SK-N-SH (cell line): ENCODE data around the gene PIGC. TPM values are rescaled to one million over a fixed set of nuclear protein-coding genes. Genes with fewer than 3 reads are reported as not detected.

Experiments
- CTCF ChIA-PET: fragments of 300-600, 350-600 bp; formaldehyde crosslinking; extraction: SDS; loops from one replicate; lab custom pipeline; 2021; lab: Yijun Ruan, JAX
- POLR2A ChIA-PET: fragments of 350-600 bp; sonication (Branson Sonifier 250); formaldehyde crosslinking; extraction: SDS; loops from one replicate; lab custom pipeline; 2020; ENCODE audit warnings: antibody characterized with exemption, inconsistent platforms; lab: Yijun Ruan, JAX
- DNase-seq: peaks from one replicate; pipeline ENCODE4 v3.0.0; 2012
- H2AFZ ChIP-seq: fragments of 200-600 bp; sonication (generic); 2 replicates; pipeline ENCODE4 v1.8.1; 2016; ENCODE audit warnings: antibody characterized with exemption, mild to moderate bottlenecking, low read depth
- H3F3A ChIP-seq: fragments of 200-600 bp; sonication (generic); replicated peaks from 2 replicates; pipeline ENCODE3; 2016; ENCODE audit warnings: antibody characterized with exemption, mild to moderate bottlenecking; ENCODE audit not compliant: insufficient read depth
- H3K27ac ChIP-seq, 2 experiments: fragments of 200-500 bp in 1 of 2; fragments of 200-600 bp in 1 of 2; sonication (Bioruptor generic) in 1 of 2; sonication (generic), shearing (Covaris generic) in 1 of 2; 2 replicates each; pipeline versions ENCODE4 v1.5.1 to v1.6.1; 2014 to 2016; ENCODE audit warnings: low read depth in 2 of 2, inconsistent platforms in 1 of 2, low read length in 1 of 2, mild to moderate bottlenecking in 1 of 2, mixed read lengths in 1 of 2
- H3K27me3 ChIP-seq: fragments of 200-600 bp; sonication (generic), shearing (Covaris generic); 2 replicates; pipeline ENCODE4 v1.6.1; 2016; ENCODE audit warnings: mixed run types; ENCODE audit not compliant: insufficient read depth
- H3K36me3 ChIP-seq, 2 experiments: fragments of 200-500 bp in 1 of 2; fragments of 200-600 bp in 1 of 2; sonication (Bioruptor generic) in 1 of 2; sonication (generic) in 1 of 2; replicated peaks in 1 of 2; 2 replicates each; pipeline versions ENCODE3 to v1.5.1; 2014 to 2016; ENCODE audit warnings: low read length in 1 of 2, mild to moderate bottlenecking in 1 of 2; ENCODE audit not compliant: insufficient read depth in 2 of 2, control insufficient read depth in 1 of 2
- H3K4me1 ChIP-seq, 2 experiments: fragments of 200-500 bp in 1 of 2; fragments of 200-600 bp in 1 of 2; sonication (Bioruptor generic) in 1 of 2; sonication (generic), shearing (Covaris generic) in 1 of 2; 2 replicates each; pipeline versions ENCODE4 v1.5.1 to v1.6.1; 2014 to 2016; ENCODE audit warnings: low read depth in 1 of 2, low read length in 1 of 2, mixed run types in 1 of 2; ENCODE audit not compliant: insufficient read depth in 2 of 2, control insufficient read depth in 1 of 2
- H3K4me2 ChIP-seq: fragments of 200-600 bp; sonication (generic), shearing (Covaris generic); 2 replicates; pipeline ENCODE4 v1.6.1; 2017; ENCODE audit warnings: mixed run types
- H3K4me3 ChIP-seq, 2 experiments: fragments of 200-500 bp in 1 of 2; fragments of 200-600 bp in 1 of 2; sonication (Bioruptor generic) in 1 of 2; sonication (generic), shearing (Covaris generic) in 1 of 2; 2 replicates each; pipeline versions ENCODE4 v1.5.1 to v1.8.1; 2014 to 2016; ENCODE audit warnings: low read depth in 2 of 2, inconsistent platforms in 1 of 2, low read length in 1 of 2, mild to moderate bottlenecking in 1 of 2, mixed read lengths in 1 of 2, moderate library complexity in 1 of 2
- H3K79me2 ChIP-seq: fragments of 200-600 bp; sonication (generic); 2 replicates; pipeline ENCODE4 v1.8.1; 2017; ENCODE audit warnings: mild to moderate bottlenecking; ENCODE audit not compliant: insufficient read depth
- H3K9ac ChIP-seq: fragments of 200-600 bp; sonication (generic); 2 replicates; pipeline ENCODE4 v1.6.1; 2017; ENCODE audit warnings: mixed run types
- H3K9me2 ChIP-seq: fragments of 200-600 bp; sonication (generic); 2 replicates; pipeline ENCODE4 v1.6.1; 2017; ENCODE audit warnings: mixed run types
- H3K9me3 ChIP-seq: fragments of 200-600 bp; sonication (generic); 2 replicates; pipeline ENCODE4 v1.6.1; 2017; ENCODE audit warnings: mixed run types, mild to moderate bottlenecking, moderate library complexity
- H4K20me1 ChIP-seq: fragments of 200-600 bp; sonication (generic); 2 replicates; pipeline ENCODE4 v1.6.1; 2017; ENCODE audit warnings: mild to moderate bottlenecking, mixed run types; ENCODE audit not compliant: insufficient read depth
- CHD2 ChIP-seq: fragments of 150-350 bp; IDR thresholded peaks from 2 replicates; pipeline ENCODE4 v1.6.1; 2018; ENCODE audit warnings: low read length; ENCODE audit not compliant: partially characterized antibody
- ELF1 ChIP-seq: IDR thresholded peaks from 2 replicates; pipeline ENCODE4 v1.4.0; 2012
- EP300 ChIP-seq, 2 experiments: IDR thresholded peaks; 2 replicates each; pipeline versions ENCODE4 v1.4.0 to v1.6.1; 2012; ENCODE audit warnings: borderline replicate concordance in 1 of 2, low read depth in 1 of 2, low read length in 1 of 2
- FOSL2 ChIP-seq: IDR thresholded peaks from 2 replicates; pipeline ENCODE4 v1.4.0; 2012; ENCODE audit warnings: low read depth, mild to moderate bottlenecking, moderate library complexity, borderline replicate concordance
- GABPA ChIP-seq: IDR thresholded peaks from 2 replicates; pipeline ENCODE4 v1.4.0; 2012; ENCODE audit warnings: low read depth, mild to moderate bottlenecking
- JUND ChIP-seq: IDR thresholded peaks from 2 replicates; pipeline ENCODE4 v1.4.0; 2012
- MEF2A ChIP-seq: IDR thresholded peaks from 2 replicates; pipeline ENCODE4 v1.4.0; 2012; ENCODE audit warnings: low read depth, borderline replicate concordance
- NFIC ChIP-seq: IDR thresholded peaks from 2 replicates; pipeline ENCODE4 v1.4.0; 2012; ENCODE audit warnings: borderline replicate concordance
- NRF1 ChIP-seq: IDR thresholded peaks from 2 replicates; pipeline ENCODE4 v1.6.1; 2012; ENCODE audit warnings: low read depth, mild to moderate bottlenecking, low read length
- POLR2AphosphoS5 ChIP-seq: IDR thresholded peaks from 2 replicates; pipeline ENCODE4 v1.6.1; 2012; ENCODE audit warnings: low read depth, low read length
- RAD21 ChIP-seq: IDR thresholded peaks from 2 replicates; pipeline ENCODE4 v1.6.1; 2012; ENCODE audit warnings: mild to moderate bottlenecking, low read length
- RCOR1 ChIP-seq: fragments of 150-350 bp; IDR thresholded peaks from 2 replicates; pipeline ENCODE4 v1.6.1; 2017; ENCODE audit warnings: antibody characterized with exemption, low read length
- RFX5 ChIP-seq: IDR thresholded peaks from 2 replicates; pipeline ENCODE4 v1.6.1; 2012; ENCODE audit warnings: mild to moderate bottlenecking, improper control_type of control experiment, low read length
- SMC3 ChIP-seq: IDR thresholded peaks from 2 replicates; pipeline ENCODE4 v1.6.1; 2012; ENCODE audit warnings: low read depth, low read length, improper control_type of control experiment
- TCF12 ChIP-seq: IDR thresholded peaks from 2 replicates; pipeline ENCODE4 v1.4.0; 2012
- TEAD4 ChIP-seq: IDR thresholded peaks from 2 replicates; pipeline ENCODE4 v1.4.0; 2012; ENCODE audit warnings: mild to moderate bottlenecking, borderline replicate concordance; ENCODE audit not compliant: insufficient read depth
- YY1 ChIP-seq: IDR thresholded peaks from 2 replicates; pipeline ENCODE4 v1.4.0; 2012; ENCODE audit warnings: low read depth, mild to moderate bottlenecking
- WGBS: methylation state at CpG from one replicate; pipeline ENCODE4 v1.1.6; 2017; ENCODE audit warnings: low lambda C conversion rate; 5-methylcytosine and 5-hydroxymethylcytosine counted together
- polyA plus RNA-seq, 3 experiments: library from polyadenylated mRNA; depleted of rRNA; stranded (reverse); fragments of >200 nt; gene quantifications; 2 replicates each; pipeline ENCODE4 v1.2.3, GENCODE V29; 2012
- TF ChIP-seq, protein P1 (sequence below): IDR thresholded peaks from 2 replicates; pipeline ENCODE4 v1.4.0; 2012; ENCODE audit warnings: low read depth, borderline replicate concordance
- TF ChIP-seq, protein P2 (sequence below): IDR thresholded peaks from 2 replicates; pipeline ENCODE4; 2012
- TF ChIP-seq, protein P3 (sequence below): IDR thresholded peaks from 2 replicates; pipeline ENCODE4 v1.4.0; 2012; ENCODE audit warnings: low read depth
- TF ChIP-seq, protein P4 (sequence below): fragments of 200-600 bp; sonication (generic); IDR thresholded peaks from 2 replicates; pipeline ENCODE4 v1.6.1; 2017; ENCODE audit warnings: antibody characterized with exemption, mild to moderate bottlenecking, moderate library complexity

The PIGC gene
- polyA plus RNA-seq, 1 of the 3 experiments (the other 2 are of a cell fraction): 20.6 TPM

DNA sequence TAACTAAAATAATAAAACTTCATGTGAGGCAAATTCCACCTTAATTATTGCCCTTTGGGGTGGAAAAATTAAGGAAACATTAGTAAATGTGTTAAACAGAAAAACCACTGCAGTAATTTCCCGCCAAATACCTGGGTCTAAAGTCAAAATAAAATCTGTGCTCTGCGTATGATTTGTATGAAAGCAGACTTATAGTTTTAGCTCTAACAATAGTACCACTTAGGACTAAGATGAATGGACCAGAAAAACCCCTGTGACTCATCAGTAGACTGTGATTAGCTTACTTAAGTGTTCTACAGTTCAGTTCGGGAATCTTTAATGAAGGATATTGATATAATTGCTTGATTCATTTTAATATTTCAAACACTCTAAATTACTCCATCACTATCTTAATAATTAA is 46.6 kb downstream of the PIGC start:
- Histone ChIP-seq H3K27ac (peak overlapping the region; percentile 6 to 85; a peak in 2 of 4 replicates), H4K20me1 (no peaks in the 10 kb centered on the region), H2AFZ (no peak overlapping the region), H3K36me3 (peaks cover 0 to 5% of the 10 kb centered on the region in 2 experiments), H3K4me2 (0 out of 2 replicates have a peak overlapping the region, but pooled peaks have one; percentile 2), H3K27me3 (no peaks in the 10 kb centered on the region), H3K9ac (no peak overlapping the region; the same call in 1 of the 2 replicates), H3K4me1 (peaks cover 15 to 29% of the 10 kb centered on the region in 2 experiments), H3K79me2 (no peaks in the 10 kb centered on the region; the same call in 1 of the 2 replicates), H3K9me3 (no peaks in the 10 kb centered on the region)
- no peak for DNase-seq
- TF ChIP-seq NRF1: no peak
- TF ChIP-seq JUND: 0 out of 2 replicates have a peak, but pooled peaks have one; percentile 15
- TF ChIP-seq, protein P1, sequence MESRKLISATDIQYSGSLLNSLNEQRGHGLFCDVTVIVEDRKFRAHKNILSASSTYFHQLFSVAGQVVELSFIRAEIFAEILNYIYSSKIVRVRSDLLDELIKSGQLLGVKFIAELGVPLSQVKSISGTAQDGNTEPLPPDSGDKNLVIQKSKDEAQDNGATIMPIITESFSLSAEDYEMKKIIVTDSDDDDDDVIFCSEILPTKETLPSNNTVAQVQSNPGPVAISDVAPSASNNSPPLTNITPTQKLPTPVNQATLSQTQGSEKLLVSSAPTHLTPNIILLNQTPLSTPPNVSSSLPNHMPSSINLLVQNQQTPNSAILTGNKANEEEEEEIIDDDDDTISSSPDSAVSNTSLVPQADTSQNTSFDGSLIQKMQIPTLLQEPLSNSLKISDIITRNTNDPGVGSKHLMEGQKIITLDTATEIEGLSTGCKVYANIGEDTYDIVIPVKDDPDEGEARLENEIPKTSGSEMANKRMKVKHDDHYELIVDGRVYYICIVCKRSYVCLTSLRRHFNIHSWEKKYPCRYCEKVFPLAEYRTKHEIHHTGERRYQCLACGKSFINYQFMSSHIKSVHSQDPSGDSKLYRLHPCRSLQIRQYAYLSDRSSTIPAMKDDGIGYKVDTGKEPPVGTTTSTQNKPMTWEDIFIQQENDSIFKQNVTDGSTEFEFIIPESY: no peak
- no peak for TF ChIP-seq RFX5
- no peak for TF ChIP-seq RAD21
- no peak for TF ChIP-seq NFIC
- TF ChIP-seq CHD2: no peak
- peak; percentile 55; the same call in 1 of the 2 replicates for TF ChIP-seq FOSL2
- TF ChIP-seq, protein P2, sequence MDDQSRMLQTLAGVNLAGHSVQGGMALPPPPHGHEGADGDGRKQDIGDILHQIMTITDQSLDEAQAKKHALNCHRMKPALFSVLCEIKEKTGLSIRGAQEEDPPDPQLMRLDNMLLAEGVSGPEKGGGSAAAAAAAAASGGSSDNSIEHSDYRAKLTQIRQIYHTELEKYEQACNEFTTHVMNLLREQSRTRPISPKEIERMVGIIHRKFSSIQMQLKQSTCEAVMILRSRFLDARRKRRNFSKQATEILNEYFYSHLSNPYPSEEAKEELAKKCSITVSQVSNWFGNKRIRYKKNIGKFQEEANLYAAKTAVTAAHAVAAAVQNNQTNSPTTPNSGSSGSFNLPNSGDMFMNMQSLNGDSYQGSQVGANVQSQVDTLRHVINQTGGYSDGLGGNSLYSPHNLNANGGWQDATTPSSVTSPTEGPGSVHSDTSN: peak; percentile 34; the same call in 1 of the 2 replicates
- no peak for TF ChIP-seq POLR2AphosphoS5
- no peak for TF ChIP-seq RCOR1
- TF ChIP-seq TCF12: no peak
- TF ChIP-seq, all 33 proteins: peak for 3
- ChIA-PET CTCF (interaction anchor here (1.1 to 3.1 kb wide), 2 partner anchors 24 to 272 kb away, joined by 4 to 16 read pairs; partner anchors contain the start of gene C1orf105), POLR2A (no interaction called here)
- WGBS: 49% methylated on average over 3 of the region's 3 CpGs
- no peak overlapping the region for H3K4me3 ChIP-seq
- H3F3A ChIP-seq: peaks cover 19% of the 10 kb centered on the region
- H3K9me2 ChIP-seq: no peaks in the 10 kb centered on the region

- Histone ChIP-seq H3K9ac (no peak overlapping the region), H3K4me3 (no peak overlapping the region), H2AFZ (no peak overlapping the region), H3K36me3 (peaks cover 0 to 5% of the 10 kb centered on the region in 2 experiments), H3K9me3 (no peaks in the 10 kb centered on the region), H3K79me2 (no peaks in the 10 kb centered on the region; the same call in 1 of the 2 replicates), H3F3A (peaks cover 19% of the 10 kb centered on the region), H3K9me2 (no peaks in the 10 kb centered on the region), H4K20me1 (no peaks in the 10 kb centered on the region), H3K4me1 (peaks cover 25 to 29% of the 10 kb centered on the region in 2 experiments), H3K27me3 (no peaks in the 10 kb centered on the region), H3K27ac (no peak overlapping the region), H3K4me2 (no peak overlapping the region)
- WGBS: 96% methylated on average over 3 of the region's 3 CpGs
- CTCF ChIA-PET: interaction anchor here (1.0 to 1.9 kb wide), 3 partner anchors 19 to 393 kb away, joined by 3 to 13 read pairs (median 5); no protein-coding TSS in a partner anchor
- POLR2A ChIA-PET: no interaction called here
- DNase-seq: no peak
- TF ChIP-seq TEAD4 (no peak), YY1 (no peak), GABPA (no peak), ELF1 (no peak), SMC3 (no peak), NFIC (no peak), POLR2AphosphoS5 (no peak), MEF2A (no peak), EP300 (IDR thresholded peaks at IDR 0.05; ENCODE audit: borderline replicate concordance in 1 of 2, low read depth in 1 of 2, low read length in 1 of 2) (no peak)
- TF ChIP-seq, protein P1: no peak
- TF ChIP-seq, protein P3, sequence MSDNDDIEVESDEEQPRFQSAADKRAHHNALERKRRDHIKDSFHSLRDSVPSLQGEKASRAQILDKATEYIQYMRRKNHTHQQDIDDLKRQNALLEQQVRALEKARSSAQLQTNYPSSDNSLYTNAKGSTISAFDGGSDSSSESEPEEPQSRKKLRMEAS: no peak
- TF ChIP-seq, protein P4, sequence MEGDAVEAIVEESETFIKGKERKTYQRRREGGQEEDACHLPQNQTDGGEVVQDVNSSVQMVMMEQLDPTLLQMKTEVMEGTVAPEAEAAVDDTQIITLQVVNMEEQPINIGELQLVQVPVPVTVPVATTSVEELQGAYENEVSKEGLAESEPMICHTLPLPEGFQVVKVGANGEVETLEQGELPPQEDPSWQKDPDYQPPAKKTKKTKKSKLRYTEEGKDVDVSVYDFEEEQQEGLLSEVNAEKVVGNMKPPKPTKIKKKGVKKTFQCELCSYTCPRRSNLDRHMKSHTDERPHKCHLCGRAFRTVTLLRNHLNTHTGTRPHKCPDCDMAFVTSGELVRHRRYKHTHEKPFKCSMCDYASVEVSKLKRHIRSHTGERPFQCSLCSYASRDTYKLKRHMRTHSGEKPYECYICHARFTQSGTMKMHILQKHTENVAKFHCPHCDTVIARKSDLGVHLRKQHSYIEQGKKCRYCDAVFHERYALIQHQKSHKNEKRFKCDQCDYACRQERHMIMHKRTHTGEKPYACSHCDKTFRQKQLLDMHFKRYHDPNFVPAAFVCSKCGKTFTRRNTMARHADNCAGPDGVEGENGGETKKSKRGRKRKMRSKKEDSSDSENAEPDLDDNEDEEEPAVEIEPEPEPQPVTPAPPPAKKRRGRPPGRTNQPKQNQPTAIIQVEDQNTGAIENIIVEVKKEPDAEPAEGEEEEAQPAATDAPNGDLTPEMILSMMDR: no peak
Measured at GRCh38 chr1:172395576-172395975, 48.3 kb downstream of the PIGC start.
